ENCODE data around the gene OLFML2A. TPM values are rescaled to one million over a fixed set of nuclear protein-coding genes. Genes with fewer than 3 reads are reported as not detected.
"Not testable (repeated sequence)": the region's sequence is repeated elsewhere in the genome, so short reads cannot be mapped to it uniquely, and the experiment has no call there.

Gene OLFML2A
- total and polyA plus RNA-seq, 12 donors: 1.7 to 21.4 (median 7.3) TPM

- Histone ChIP-seq H3K4me1 (replicated peaks in 1 of 2) (peaks cover 2 to 14% of the 10 kb centered on the region in 2 donors), H3K9me3 (replicated peaks in 1 of 3) (no peaks in the 10 kb centered on the region), H3K27me3 (no peaks in the 10 kb centered on the region), H3K27ac (no peak overlapping the region), H3K36me3 (replicated peaks in 1 of 2) (no peaks in the 10 kb centered on the region), H3K4me3 (no peak overlapping the region)
- DNase-seq: peak in 2 of 7 donors; percentile 35 to 65
- TF ChIP-seq POLR2A (IDR thresholded peaks at IDR 0.05): no peak
- TF ChIP-seq, protein P1, sequence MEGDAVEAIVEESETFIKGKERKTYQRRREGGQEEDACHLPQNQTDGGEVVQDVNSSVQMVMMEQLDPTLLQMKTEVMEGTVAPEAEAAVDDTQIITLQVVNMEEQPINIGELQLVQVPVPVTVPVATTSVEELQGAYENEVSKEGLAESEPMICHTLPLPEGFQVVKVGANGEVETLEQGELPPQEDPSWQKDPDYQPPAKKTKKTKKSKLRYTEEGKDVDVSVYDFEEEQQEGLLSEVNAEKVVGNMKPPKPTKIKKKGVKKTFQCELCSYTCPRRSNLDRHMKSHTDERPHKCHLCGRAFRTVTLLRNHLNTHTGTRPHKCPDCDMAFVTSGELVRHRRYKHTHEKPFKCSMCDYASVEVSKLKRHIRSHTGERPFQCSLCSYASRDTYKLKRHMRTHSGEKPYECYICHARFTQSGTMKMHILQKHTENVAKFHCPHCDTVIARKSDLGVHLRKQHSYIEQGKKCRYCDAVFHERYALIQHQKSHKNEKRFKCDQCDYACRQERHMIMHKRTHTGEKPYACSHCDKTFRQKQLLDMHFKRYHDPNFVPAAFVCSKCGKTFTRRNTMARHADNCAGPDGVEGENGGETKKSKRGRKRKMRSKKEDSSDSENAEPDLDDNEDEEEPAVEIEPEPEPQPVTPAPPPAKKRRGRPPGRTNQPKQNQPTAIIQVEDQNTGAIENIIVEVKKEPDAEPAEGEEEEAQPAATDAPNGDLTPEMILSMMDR (IDR thresholded peaks at IDR 0.05): peak in 4 of 6 experiments; percentile 19 to 35 (median 26)
- 46 to 61% (median 49%) methylated on average over 4 to 18 of the region's 18 CpGs for WGBS, 4 donors
- intact Hi-C loops (cut with DNase I): no loop called here
Observed at GRCh38 chr9:124840300-124840833, 63.4 kb downstream of the OLFML2A start.

GRCh38 chr9:124841075-124841821 is 64.3 kb downstream of the OLFML2A start:
- no peaks in the 10 kb centered on the region for H3K36me3 ChIP-seq (replicated peaks in 1 of 2)
- WGBS, 4 donors: 82 to 94% (median 84%) methylated on average over 13 to 14 of the region's 14 CpGs
- peaks cover 0 to 7% of the 10 kb centered on the region in 2 donors for H3K4me1 ChIP-seq (replicated peaks in 1 of 2)
- H3K4me3 ChIP-seq: no peak overlapping the region
- DNase-seq: no peak
- intact Hi-C loops (cut with DNase I): no loop called here
- no peaks in the 10 kb centered on the region for H3K27me3 ChIP-seq
- no peak overlapping the region for H3K27ac ChIP-seq
- H3K9me3 ChIP-seq (replicated peaks in 1 of 3): no peaks in the 10 kb centered on the region
- TF ChIP-seq, protein P1 (IDR thresholded peaks at IDR 0.05): no peak
- TF ChIP-seq POLR2A (IDR thresholded peaks at IDR 0.05): no peak

DNA sequence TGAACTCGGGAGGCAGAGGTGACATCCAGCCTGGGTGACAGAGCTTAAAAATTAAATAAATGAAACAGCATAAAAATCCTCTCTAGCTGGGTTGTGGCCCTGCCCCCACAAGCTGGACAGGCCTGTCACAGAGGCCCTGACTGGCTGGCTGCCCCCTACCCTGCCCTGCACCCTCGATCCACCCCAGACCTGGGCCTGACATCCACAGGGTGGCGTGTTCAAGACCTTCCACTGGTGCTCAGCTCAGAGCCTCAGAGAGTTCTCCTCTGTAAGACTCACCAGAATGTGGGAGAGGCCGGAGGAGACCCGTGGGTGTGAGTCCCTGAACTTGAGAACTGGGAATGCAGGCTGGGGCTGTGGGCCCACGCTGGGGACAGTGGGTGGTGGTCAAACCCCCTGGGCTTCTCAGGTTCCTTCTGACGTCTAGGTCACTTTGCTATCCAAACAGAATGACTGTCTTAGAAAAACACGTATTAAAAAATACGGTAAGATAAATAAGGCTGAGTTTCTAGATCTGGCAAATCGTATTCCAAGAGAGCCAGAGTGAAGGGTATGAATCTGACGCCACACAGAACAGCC is 66.6 kb downstream of the OLFML2A start:
- WGBS, 4 donors: 84 to 89% (median 85%) methylated on average over 11 of the region's 11 CpGs
- no peak for TF ChIP-seq POLR2A (IDR thresholded peaks at IDR 0.05)
- TF ChIP-seq, protein P1 (IDR thresholded peaks at IDR 0.05): no peak

GRCh38 chr9:124844291-124844690 is 67.4 kb downstream of the OLFML2A start:
- intact Hi-C loops (cut with DNase I): no loop called here
- H3K4me1 ChIP-seq (replicated peaks in 1 of 2): peaks cover 0 to 7% of the 10 kb centered on the region in 2 donors
- H3K27ac ChIP-seq: no peak overlapping the region
- no peaks in the 10 kb centered on the region for H3K27me3 ChIP-seq
- TF ChIP-seq, protein P1 (IDR thresholded peaks at IDR 0.05): no peak
- TF ChIP-seq POLR2A (IDR thresholded peaks at IDR 0.05): no peak
- DNase-seq: no peak
- H3K9me3 ChIP-seq (replicated peaks in 1 of 3): no peaks in the 10 kb centered on the region
- 51 to 67% (median 60%) methylated on average over 4 of the region's 4 CpGs for WGBS, 4 donors
- no peak overlapping the region for H3K4me3 ChIP-seq
- no peaks in the 10 kb centered on the region for H3K36me3 ChIP-seq (replicated peaks in 1 of 2)

More for the DNA sequence above, 66.6 kb downstream of the OLFML2A start:
- no peak for DNase-seq
- no peaks in the 10 kb centered on the region for H3K36me3 ChIP-seq (replicated peaks in 1 of 2)
- no peak overlapping the region for H3K27ac ChIP-seq
- H3K4me3 ChIP-seq: no peak overlapping the region
- no peaks in the 10 kb centered on the region for H3K27me3 ChIP-seq
- H3K4me1 ChIP-seq (replicated peaks in 1 of 2): peaks cover 0 to 7% of the 10 kb centered on the region in 2 donors
- intact Hi-C loops (cut with DNase I): no loop called here
- no peaks in the 10 kb centered on the region for H3K9me3 ChIP-seq (replicated peaks in 1 of 3)

GRCh38 chr9:124846467-124846866 is 69.5 kb downstream of the OLFML2A start:
- H3K36me3 ChIP-seq (replicated peaks in 1 of 2); H3K4me3 ChIP-seq; H3K27me3 ChIP-seq; H3K9me3 ChIP-seq (replicated peaks in 1 of 3); H3K27ac ChIP-seq; intact Hi-C loops (cut with DNase I); H3K4me1 ChIP-seq (replicated peaks in 1 of 2); DNase-seq: not testable (repeated sequence)
- WGBS, 4 donors: 77 to 93% (median 87%) methylated on average over 9 of the region's 9 CpGs
